Cardiac muscle cell (in vitro differentiated cells and primary cell): ENCODE measurements around the gene CPZ. TPM values are rescaled to one million over a fixed set of nuclear protein-coding genes. Genes with fewer than 3 reads are reported as not detected.

Experiments used
- DNase-seq, 2 donors: peaks; one replicate each; pipeline versions ENCODE4 v3.0.0 to v3.0.0-alpha.2; 2010 to 2017; ENCODE audit warnings: low read depth in 1 of 2, low spot score in 1 of 2
- H3K27ac ChIP-seq: fragments of 200-600 bp; sonication (generic); 2 replicates; pipeline ENCODE4 v1.5.1; 2016
- H3K27me3 ChIP-seq: fragments of 200-600 bp; sonication (generic); 2 replicates; pipeline ENCODE4 v1.6.0; 2016; ENCODE audit warnings: control low read depth
- H3K36me3 ChIP-seq: fragments of 200-600 bp; sonication (generic); 2 replicates; pipeline ENCODE4 v1.5.1; 2016; ENCODE audit warnings: control low read depth
- H3K4me1 ChIP-seq: fragments of 200-600 bp; sonication (generic); 2 replicates; pipeline ENCODE4 v1.8.1; 2017; ENCODE audit warnings: low read depth, mild to moderate bottlenecking, mixed run types
- H3K4me3 ChIP-seq: fragments of 200-600 bp; sonication (generic); 2 replicates; pipeline ENCODE4 v1.5.1; 2016; ENCODE audit warnings: mild to moderate bottlenecking
- H3K9me3 ChIP-seq: fragments of 200-600 bp; sonication (generic); 2 replicates; pipeline ENCODE4 v1.5.1; 2017; ENCODE audit warnings: low read depth, mild to moderate bottlenecking, control low read depth
- polyA plus RNA-seq: library from polyadenylated mRNA; unstranded; fragments of >200 nt; fragmentation: Nextera tagmentation; extraction: Ambion mirVana; gene quantifications from 2 replicates; pipeline ENCODE4 v1.2.1, GENCODE V29; 2016
- total RNA-seq: library from RNA; depleted of rRNA; stranded (reverse); fragments of >200 nt; gene quantifications from 2 replicates; pipeline ENCODE4 v1.2.3, GENCODE V29; 2016
- TF ChIP-seq, protein P1 (sequence below): IDR thresholded peaks from 2 replicates; pipeline ENCODE4 v1.5.1; 2012; ENCODE audit warnings: low read depth, mild to moderate bottlenecking, low read length

The CPZ gene
- total and polyA plus RNA-seq, 2 experiments from 2014 or later: 4.7 to 12.0 TPM

DNA sequence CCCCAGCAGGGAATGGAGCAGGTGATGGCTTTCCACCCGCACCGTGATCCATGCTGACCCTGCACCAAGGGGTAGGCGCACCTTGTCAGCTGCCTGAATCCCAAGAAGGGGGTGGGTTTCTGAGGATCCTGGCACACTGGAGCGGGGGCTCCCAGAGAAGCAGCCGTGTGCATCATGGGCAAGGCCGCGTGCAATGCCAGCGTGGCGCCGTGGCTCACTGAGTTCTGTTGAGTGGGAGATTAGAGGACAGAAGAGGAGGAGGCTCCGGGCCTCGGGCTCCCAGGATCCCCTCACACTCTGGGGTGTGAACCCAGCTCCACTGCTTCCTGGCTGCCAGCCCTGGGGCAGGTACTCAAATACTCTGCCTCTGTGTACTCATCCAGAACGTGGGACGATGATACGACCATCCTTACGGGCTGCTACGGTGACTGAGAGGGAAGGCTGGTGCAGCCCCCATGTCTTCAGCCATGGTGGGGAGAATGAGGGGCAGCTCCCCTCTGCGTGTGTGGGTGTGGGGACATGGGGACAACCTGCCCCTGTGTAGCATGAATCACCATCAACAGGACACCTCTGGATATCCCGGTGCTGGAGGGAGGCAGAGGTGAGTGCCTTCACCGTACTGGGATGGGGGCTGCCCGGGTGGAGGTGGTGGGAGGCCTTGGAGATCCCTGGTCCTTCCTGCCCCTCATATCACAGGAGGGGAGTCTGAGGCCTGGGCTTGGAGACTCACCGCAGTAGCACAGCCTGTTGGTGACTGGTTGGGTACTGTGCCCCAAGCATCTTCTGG is 52.6 kb downstream of the CPZ start:
- Histone ChIP-seq H3K4me1 (no peaks in the 10 kb centered on the region), H3K4me3 (no peak overlapping the region), H3K27ac (no peak overlapping the region), H3K9me3 (no peaks in the 10 kb centered on the region), H3K27me3 (no peaks in the 10 kb centered on the region), H3K36me3 (no peaks in the 10 kb centered on the region)
- DNase-seq: no peak
- TF ChIP-seq, protein P1, sequence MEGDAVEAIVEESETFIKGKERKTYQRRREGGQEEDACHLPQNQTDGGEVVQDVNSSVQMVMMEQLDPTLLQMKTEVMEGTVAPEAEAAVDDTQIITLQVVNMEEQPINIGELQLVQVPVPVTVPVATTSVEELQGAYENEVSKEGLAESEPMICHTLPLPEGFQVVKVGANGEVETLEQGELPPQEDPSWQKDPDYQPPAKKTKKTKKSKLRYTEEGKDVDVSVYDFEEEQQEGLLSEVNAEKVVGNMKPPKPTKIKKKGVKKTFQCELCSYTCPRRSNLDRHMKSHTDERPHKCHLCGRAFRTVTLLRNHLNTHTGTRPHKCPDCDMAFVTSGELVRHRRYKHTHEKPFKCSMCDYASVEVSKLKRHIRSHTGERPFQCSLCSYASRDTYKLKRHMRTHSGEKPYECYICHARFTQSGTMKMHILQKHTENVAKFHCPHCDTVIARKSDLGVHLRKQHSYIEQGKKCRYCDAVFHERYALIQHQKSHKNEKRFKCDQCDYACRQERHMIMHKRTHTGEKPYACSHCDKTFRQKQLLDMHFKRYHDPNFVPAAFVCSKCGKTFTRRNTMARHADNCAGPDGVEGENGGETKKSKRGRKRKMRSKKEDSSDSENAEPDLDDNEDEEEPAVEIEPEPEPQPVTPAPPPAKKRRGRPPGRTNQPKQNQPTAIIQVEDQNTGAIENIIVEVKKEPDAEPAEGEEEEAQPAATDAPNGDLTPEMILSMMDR: no peak

DNA sequence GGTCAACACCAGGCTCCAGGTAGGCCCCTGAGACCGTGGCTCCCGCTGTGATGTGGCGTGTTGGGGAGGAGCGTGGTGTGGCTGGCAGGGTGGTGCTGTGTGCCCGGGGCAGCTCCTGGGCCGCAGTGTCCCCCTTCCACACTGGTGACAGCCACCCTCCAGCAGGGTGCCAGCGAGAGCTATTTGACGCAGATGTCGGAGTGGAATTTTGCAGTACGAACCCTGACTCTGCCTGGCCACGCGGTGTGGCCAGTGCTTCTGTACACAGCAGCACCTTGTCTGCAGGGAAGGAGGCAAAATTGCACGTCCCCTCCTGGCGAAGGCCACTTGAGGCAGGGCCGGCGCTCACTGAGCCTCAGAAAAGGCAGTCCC is 53.2 kb downstream of the CPZ start:
- H3K27me3 ChIP-seq: no peaks in the 10 kb centered on the region
- no peak overlapping the region for H3K27ac ChIP-seq
- no peak overlapping the region for H3K4me3 ChIP-seq
- H3K36me3 ChIP-seq: no peaks in the 10 kb centered on the region
- TF ChIP-seq, protein P1: no peak
- H3K9me3 ChIP-seq: no peaks in the 10 kb centered on the region
- DNase-seq: no peak
- no peaks in the 10 kb centered on the region for H3K4me1 ChIP-seq

DNA sequence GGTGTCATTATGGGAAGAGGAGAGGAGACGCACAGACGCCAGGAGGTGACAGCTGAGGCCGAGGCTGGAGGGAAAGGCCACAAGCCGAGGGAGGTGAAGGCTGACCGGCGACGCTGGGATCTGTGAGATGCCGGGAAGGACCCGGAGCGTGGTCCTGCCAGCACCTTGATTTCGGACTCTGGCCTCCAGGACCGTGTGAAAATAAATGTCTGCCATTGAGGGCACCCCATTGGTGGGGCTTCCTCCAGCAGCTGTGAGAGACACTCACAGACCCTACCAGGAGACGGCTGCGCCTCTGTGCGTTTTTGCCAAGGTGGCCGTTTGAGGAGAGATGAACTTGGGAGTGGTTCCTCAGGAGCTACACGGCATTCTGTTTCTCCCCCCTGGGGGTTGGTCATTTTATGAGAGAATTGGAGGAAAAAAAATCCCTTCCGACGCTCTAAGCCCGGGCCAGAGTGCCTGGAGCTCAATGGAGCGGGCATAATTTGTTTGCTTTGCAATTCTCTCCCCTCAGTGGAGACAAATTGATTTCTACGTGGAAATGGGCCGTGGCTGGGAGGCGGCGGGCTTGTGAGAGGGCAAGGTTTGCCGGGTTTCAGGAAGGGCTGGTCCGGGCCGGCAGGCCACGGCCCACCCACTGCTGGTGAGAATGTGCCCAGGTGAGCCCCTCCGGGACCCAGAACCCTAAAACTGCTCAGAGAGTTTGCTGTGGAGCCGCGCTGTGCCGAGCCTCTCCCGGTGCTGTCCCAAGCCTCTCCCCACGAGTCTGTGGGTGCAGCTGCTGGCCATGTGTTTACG is 53.9 kb downstream of the CPZ start:
- no peaks in the 10 kb centered on the region for H3K36me3 ChIP-seq
- H3K27me3 ChIP-seq: no peaks in the 10 kb centered on the region
- no peaks in the 10 kb centered on the region for H3K4me1 ChIP-seq
- DNase-seq: no peak
- no peak overlapping the region for H3K27ac ChIP-seq
- TF ChIP-seq, protein P1: no peak
- no peak overlapping the region for H3K4me3 ChIP-seq
- no peaks in the 10 kb centered on the region for H3K9me3 ChIP-seq

DNA sequence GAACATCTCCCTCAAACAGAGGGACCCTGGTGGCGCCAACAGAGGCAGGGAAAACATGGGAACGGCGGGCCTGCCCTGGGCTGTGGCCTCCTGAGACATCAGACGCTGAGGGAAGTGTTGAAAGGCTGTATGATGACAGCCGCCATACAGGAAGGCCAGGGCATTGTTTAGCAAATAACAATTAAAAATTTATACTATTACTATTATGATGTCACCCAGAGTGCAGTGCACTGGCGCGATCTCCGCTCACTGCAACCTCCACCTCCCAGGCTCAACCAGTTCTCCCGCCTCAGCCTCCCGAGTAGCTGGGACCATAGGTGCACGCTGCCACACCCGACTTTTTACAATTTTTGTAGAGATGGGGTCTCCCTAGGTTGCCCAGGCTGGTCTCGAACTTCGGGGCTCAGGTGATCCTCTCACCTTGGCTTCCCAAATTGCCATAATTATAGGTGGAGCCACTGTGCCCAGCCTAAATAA is 54.6 kb downstream of the CPZ start:
- DNase-seq: no peak
- H3K4me1 ChIP-seq: no peaks in the 10 kb centered on the region

DNA sequence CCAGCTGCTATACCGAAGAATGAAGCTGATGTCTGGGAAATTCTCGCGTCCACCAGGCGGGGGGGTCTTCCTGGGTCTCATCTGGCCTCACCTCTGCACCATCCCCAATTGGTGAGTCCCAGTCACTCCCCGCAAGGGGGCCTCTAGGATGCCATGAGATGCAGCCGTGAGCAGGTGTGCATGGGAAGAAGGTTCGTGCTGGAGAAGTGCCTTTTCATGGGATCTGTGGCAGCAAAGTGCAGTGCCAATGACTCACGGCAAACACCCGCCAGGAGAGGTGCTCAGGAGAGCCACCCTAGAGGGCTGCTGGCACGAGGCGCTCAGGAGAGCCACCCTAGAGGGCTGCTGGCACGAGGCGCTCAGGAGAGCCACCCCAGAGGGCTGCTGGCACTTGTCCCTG is 55.1 kb downstream of the CPZ start:
- H3K4me1 ChIP-seq: no peaks in the 10 kb centered on the region
- DNase-seq: no peak
- H3K36me3 ChIP-seq: no peaks in the 10 kb centered on the region
- H3K27ac ChIP-seq: no peak overlapping the region
- no peak overlapping the region for H3K4me3 ChIP-seq
- no peaks in the 10 kb centered on the region for H3K9me3 ChIP-seq
- H3K27me3 ChIP-seq: no peaks in the 10 kb centered on the region
- TF ChIP-seq, protein P1: no peak

More for the DNA sequence above, 54.6 kb downstream of the CPZ start:
- Histone ChIP-seq H3K4me3 (no peak overlapping the region), H3K27me3 (no peaks in the 10 kb centered on the region), H3K27ac (no peak overlapping the region), H3K9me3 (no peaks in the 10 kb centered on the region), H3K36me3 (no peaks in the 10 kb centered on the region)
- TF ChIP-seq, protein P1: no peak
